ENCODE data around the gene HILPDA. TPM values are rescaled to one million over a fixed set of nuclear protein-coding genes. Genes with fewer than 3 reads are reported as not detected.

Gene HILPDA
- total and polyA plus RNA-seq, 9 of the 15 experiments (the other 6 are each of a cell fraction or from before 2014, with no cell fraction given), result 8.3 to 71.8 (median 23.5) TPM

DNA sequence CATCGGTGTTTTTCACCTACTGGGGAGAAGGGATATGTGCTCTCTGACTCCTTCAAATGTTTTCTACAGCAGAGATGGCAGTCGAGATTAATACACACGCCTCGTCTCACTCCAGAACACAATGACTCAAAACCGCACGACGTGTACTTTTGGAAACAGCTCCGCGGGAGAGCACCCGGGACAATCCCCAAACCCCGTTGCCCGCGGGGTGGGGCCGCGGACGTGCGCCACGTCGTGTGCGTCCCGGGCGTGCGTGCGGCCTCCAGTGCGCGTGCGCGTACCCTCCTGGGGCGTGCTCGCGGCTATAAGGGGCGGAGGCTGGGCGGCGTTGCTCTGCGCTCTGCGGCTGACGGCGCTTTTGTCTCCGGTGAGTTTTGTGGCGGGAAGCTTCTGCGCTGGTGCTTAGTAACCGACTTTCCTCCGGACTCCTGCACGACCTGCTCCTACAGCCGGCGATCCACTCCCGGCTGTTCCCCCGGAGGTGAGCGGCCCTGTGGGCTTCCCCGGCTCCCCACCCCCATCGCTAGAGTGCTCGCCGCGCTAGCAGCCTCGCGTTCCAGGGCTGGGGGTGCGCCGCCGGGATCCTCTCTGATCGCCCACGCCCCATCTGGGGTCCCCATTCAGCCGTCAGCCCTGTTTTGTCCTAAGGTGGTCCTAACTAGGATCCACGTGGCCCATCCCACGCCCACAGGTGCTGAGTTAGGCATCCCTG is at the start of gene HILPDA (continued):
- TF ChIP-seq, protein P1, sequence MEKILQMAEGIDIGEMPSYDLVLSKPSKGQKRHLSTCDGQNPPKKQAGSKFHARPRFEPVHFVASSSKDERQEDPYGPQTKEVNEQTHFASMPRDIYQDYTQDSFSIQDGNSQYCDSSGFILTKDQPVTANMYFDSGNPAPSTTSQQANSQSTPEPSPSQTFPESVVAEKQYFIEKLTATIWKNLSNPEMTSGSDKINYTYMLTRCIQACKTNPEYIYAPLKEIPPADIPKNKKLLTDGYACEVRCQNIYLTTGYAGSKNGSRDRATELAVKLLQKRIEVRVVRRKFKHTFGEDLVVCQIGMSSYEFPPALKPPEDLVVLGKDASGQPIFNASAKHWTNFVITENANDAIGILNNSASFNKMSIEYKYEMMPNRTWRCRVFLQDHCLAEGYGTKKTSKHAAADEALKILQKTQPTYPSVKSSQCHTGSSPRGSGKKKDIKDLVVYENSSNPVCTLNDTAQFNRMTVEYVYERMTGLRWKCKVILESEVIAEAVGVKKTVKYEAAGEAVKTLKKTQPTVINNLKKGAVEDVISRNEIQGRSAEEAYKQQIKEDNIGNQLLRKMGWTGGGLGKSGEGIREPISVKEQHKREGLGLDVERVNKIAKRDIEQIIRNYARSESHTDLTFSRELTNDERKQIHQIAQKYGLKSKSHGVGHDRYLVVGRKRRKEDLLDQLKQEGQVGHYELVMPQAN (IDR thresholded peaks at IDR 0.05; ENCODE audit: borderline replicate concordance), result peak; percentile 88
- TF ChIP-seq, protein P2, sequence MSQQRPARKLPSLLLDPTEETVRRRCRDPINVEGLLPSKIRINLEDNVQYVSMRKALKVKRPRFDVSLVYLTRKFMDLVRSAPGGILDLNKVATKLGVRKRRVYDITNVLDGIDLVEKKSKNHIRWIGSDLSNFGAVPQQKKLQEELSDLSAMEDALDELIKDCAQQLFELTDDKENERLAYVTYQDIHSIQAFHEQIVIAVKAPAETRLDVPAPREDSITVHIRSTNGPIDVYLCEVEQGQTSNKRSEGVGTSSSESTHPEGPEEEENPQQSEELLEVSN (IDR thresholded peaks at IDR 0.05; ENCODE audit: borderline replicate concordance in 1 of 2, extremely low read depth in 1 of 2, insufficient read depth in 1 of 2, insufficient read length in 1 of 2, low read depth in 1 of 2, low read length in 1 of 2, poor library complexity in 1 of 2, severe bottlenecking in 1 of 2), result peak; percentile 86 to 89
- TF ChIP-seq ESRRA (IDR thresholded peaks at IDR 0.05; ENCODE audit: borderline replicate concordance, low read depth) (peak; percentile 90), KLF13 (tag; IDR thresholded peaks at IDR 0.05; ENCODE audit: borderline replicate concordance, low read depth) (peak; percentile 75; the same call in 1 of the 2 replicates), DACH1 (IDR thresholded peaks at IDR 0.05; ENCODE audit: partially characterized antibody) (no peak), KLF1 (tag; IDR thresholded peaks at IDR 0.05) (peak; percentile 72; the same call in 1 of the 2 replicates), HNRNPH1 (optimal IDR thresholded peaks at IDR 0.05; ENCODE audit: low read depth, low read length) (no peak), TCF3 (CRISPR knock-in tag; IDR thresholded peaks at IDR 0.05) (no peak), GATAD2B (IDR thresholded peaks at IDR 0.05; ENCODE audit: borderline replicate concordance) (peak; percentile 98), PHF20 (IDR thresholded peaks at IDR 0.05; ENCODE audit: partially characterized antibody) (peak; percentile 51), TSC22D4 (tag; IDR thresholded peaks at IDR 0.05) (no peak), HEY1 (CRISPR knock-in tag; IDR thresholded peaks at IDR 0.05; ENCODE audit: borderline replicate concordance) (no peak), ZNF57 (CRISPR knock-in tag; IDR thresholded peaks at IDR 0.05) (no peak), ESRRB (CRISPR knock-in tag; IDR thresholded peaks at IDR 0.05; ENCODE audit: borderline replicate concordance) (no peak), TBP (optimal IDR thresholded peaks at IDR 0.05; ENCODE audit: low read depth, low read length) (peak; percentile 88), RBM17 (IDR thresholded peaks at IDR 0.05; ENCODE audit: borderline replicate concordance, low read depth, low read length) (no peak), NR3C1 (CRISPR knock-in tag; IDR thresholded peaks at IDR 0.05) (no peak), EP400 (IDR thresholded peaks at IDR 0.05) (peak; percentile 83), ZNF41 (CRISPR knock-in tag; conservative IDR thresholded peaks at IDR 0.05) (no peak), NFE2L1 (tag; IDR thresholded peaks at IDR 0.05; ENCODE audit: borderline replicate concordance, low read depth) (no peak)
- TF ChIP-seq, protein P3, sequence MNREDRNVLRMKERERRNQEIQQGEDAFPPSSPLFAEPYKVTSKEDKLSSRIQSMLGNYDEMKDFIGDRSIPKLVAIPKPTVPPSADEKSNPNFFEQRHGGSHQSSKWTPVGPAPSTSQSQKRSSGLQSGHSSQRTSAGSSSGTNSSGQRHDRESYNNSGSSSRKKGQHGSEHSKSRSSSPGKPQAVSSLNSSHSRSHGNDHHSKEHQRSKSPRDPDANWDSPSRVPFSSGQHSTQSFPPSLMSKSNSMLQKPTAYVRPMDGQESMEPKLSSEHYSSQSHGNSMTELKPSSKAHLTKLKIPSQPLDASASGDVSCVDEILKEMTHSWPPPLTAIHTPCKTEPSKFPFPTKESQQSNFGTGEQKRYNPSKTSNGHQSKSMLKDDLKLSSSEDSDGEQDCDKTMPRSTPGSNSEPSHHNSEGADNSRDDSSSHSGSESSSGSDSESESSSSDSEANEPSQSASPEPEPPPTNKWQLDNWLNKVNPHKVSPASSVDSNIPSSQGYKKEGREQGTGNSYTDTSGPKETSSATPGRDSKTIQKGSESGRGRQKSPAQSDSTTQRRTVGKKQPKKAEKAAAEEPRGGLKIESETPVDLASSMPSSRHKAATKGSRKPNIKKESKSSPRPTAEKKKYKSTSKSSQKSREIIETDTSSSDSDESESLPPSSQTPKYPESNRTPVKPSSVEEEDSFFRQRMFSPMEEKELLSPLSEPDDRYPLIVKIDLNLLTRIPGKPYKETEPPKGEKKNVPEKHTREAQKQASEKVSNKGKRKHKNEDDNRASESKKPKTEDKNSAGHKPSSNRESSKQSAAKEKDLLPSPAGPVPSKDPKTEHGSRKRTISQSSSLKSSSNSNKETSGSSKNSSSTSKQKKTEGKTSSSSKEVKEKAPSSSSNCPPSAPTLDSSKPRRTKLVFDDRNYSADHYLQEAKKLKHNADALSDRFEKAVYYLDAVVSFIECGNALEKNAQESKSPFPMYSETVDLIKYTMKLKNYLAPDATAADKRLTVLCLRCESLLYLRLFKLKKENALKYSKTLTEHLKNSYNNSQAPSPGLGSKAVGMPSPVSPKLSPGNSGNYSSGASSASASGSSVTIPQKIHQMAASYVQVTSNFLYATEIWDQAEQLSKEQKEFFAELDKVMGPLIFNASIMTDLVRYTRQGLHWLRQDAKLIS (CRISPR knock-in tag; IDR thresholded peaks at IDR 0.05), result no peak; the same call in 1 of the 2 replicates

All from K562 (cell line).